ENCODE data around the gene ZDHHC7. TPM values are rescaled to one million over a fixed set of nuclear protein-coding genes. Genes with fewer than 3 reads are reported as not detected.
A peak's percentile ranks its signal among the peaks of the same experiment; 100 is the strongest.

Gene ZDHHC7
- total RNA-seq, 2 experiments from 2014 or later: 39.8 to 44.6 TPM

DNA sequence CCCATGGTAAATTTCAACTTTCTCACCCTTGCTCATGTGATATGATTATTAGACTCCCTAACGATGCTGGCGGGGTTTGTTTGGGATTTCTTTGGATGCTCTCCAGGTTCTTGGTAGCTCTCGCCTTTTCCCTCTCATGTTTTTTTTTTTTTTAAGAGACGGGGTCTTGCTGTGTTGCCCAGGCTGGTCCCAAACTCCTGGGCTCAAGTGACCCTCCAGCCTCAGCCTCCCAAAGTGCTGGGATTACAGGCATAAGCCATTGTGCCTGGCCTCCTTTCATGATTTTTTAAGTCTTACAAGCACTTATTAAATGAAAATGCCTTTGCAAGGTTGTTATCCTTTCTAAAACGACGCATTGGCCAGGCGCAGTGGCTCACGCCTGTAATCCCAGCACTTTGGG is 40.3 kb upstream of the ZDHHC7 start:
- Histone ChIP-seq H3K27ac (ENCODE audit: low read depth in 1 of 2, low read length in 2 of 2) (no peak overlapping the region), H3K36me3 (ENCODE audit: insufficient read depth, low read length) (no peaks in the 10 kb centered on the region), H3K4me1 (ENCODE audit: insufficient read depth, low read length) (peaks cover 37% of the 10 kb centered on the region), H3K9me3 (ENCODE audit: control insufficient read depth in 1 of 2, insufficient read depth in 1 of 2, low read length in 2 of 2) (no peaks in the 10 kb centered on the region), H3K27me3 (ENCODE audit: control insufficient read depth in 1 of 2, insufficient read depth in 2 of 2, low read length in 2 of 2) (no peaks in the 10 kb centered on the region), H3K4me3 (ENCODE audit: low read length) (no peak overlapping the region)
- Mint-ChIP-seq H3K4me3 (no peak overlapping the region), H3K36me3 (ENCODE audit: low read depth) (peaks cover 4% of the 10 kb centered on the region), H3K27ac (peak overlapping the region; percentile 28), H3K9me3 (no peaks in the 10 kb centered on the region), H3K4me1 (ENCODE audit: low read depth) (peaks cover 56% of the 10 kb centered on the region), H3K27me3 (no peaks in the 10 kb centered on the region)
- DNase-seq (no peak), ATAC-seq (ENCODE audit: poor library complexity) (no peak)
- ChIA-PET CTCF (no interaction called here), POLR2A (no interaction called here)
- intact Hi-C loops (cut with DNase I, micrococcal nuclease): no loop called here
- no peak for TF ChIP-seq CTCF (IDR thresholded peaks at IDR 0.05)

DNA sequence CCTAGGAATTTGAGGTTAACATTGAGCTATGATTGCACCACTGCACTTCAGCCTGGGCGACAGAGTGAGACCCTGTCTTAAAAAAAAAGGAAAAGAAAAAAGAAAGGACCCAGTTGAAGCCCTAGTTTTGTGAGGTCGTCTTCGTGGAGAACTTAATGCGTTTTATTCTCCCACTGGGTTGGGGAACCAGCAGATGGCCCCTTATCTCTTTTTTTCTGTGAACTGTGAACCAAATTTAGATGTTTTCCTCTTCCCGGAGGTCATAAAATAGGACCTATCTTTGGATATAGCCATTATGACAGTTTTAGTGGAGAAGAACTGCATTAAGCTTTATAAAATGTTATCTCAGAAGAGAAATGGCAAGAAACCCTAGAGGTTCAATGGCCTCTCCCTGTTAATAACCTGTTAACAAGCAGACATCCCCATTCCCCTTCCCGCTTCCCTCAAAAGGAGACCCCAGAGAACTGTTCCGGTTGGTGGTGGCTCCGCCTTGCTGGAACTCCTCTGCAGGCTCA is 39.8 kb upstream of the ZDHHC7 start:
- DNase-seq (no peak), ATAC-seq (ENCODE audit: poor library complexity) (no peak)
- peaks cover 56% of the 10 kb centered on the region for H3K4me1 Mint-ChIP-seq (ENCODE audit: low read depth)
- intact Hi-C loops (cut with DNase I, micrococcal nuclease): no loop called here
- no peak for TF ChIP-seq CTCF (IDR thresholded peaks at IDR 0.05)
- H3K4me3 ChIP-seq (ENCODE audit: low read length): no peak overlapping the region
- no peaks in the 10 kb centered on the region for H3K27me3 ChIP-seq (ENCODE audit: control insufficient read depth in 1 of 2, insufficient read depth in 2 of 2, low read length in 2 of 2)
- H3K4me3 Mint-ChIP-seq: no peak overlapping the region
- no peaks in the 10 kb centered on the region for H3K27me3 Mint-ChIP-seq
- ChIA-PET CTCF (no interaction called here), POLR2A (no interaction called here)
- H3K27ac ChIP-seq (ENCODE audit: low read depth in 1 of 2, low read length in 2 of 2): no peak overlapping the region
- no peaks in the 10 kb centered on the region for H3K36me3 ChIP-seq (ENCODE audit: insufficient read depth, low read length)
- H3K27ac Mint-ChIP-seq: peak overlapping the region; percentile 28
- H3K36me3 Mint-ChIP-seq (ENCODE audit: low read depth): peaks cover 4% of the 10 kb centered on the region
- H3K9me3 ChIP-seq (ENCODE audit: control insufficient read depth in 1 of 2, insufficient read depth in 1 of 2, low read length in 2 of 2): no peaks in the 10 kb centered on the region
- H3K4me1 ChIP-seq (ENCODE audit: insufficient read depth, low read length): peaks cover 32% of the 10 kb centered on the region
- no peaks in the 10 kb centered on the region for H3K9me3 Mint-ChIP-seq

DNA sequence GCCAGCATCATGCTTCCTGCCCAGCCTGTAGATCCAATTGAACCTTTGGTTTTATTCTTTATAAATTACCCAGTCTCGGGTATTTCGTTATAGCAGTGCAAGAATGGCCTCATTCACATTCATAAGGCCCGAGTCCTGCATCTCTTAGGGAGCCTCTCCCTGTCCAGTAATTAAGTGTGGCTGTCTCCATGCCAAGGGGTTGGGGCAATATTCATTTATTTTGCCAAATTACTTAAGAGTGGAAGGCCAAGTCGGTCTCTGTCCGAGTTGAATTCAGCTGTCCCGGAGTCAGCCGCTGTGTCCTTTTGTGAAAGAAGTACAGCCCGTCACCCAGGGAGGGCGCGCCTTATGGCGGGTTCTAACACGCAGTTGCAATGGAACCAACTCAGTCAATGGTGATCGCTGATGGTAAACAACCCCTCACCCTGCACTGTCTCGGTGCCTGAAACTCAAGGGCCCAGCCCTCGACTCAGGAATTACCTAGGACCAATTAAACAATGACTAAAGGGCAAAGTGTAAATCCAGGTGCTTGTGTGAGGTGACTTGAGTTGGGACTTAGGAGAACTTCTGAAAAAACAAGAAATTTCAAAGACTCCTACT is 38.5 kb upstream of the ZDHHC7 start:
- H3K27ac ChIP-seq (ENCODE audit: low read depth in 1 of 2, low read length in 2 of 2): no peak overlapping the region
- ChIA-PET CTCF (no interaction called here), POLR2A (no interaction called here)
- H3K4me3 ChIP-seq (ENCODE audit: low read length): no peak overlapping the region
- intact Hi-C loops (cut with DNase I, micrococcal nuclease): no loop called here
- Mint-ChIP-seq H3K27ac (peak overlapping the region; percentile 39), H3K36me3 (ENCODE audit: low read depth) (peaks cover 4% of the 10 kb centered on the region), H3K27me3 (no peaks in the 10 kb centered on the region), H3K4me1 (ENCODE audit: low read depth) (peaks cover 47% of the 10 kb centered on the region), H3K4me3 (peak overlapping the region; percentile 51), H3K9me3 (no peaks in the 10 kb centered on the region)
- H3K9me3 ChIP-seq (ENCODE audit: control insufficient read depth in 1 of 2, insufficient read depth in 1 of 2, low read length in 2 of 2): no peaks in the 10 kb centered on the region
- H3K27me3 ChIP-seq (ENCODE audit: control insufficient read depth in 1 of 2, insufficient read depth in 2 of 2, low read length in 2 of 2): no peaks in the 10 kb centered on the region
- TF ChIP-seq CTCF (IDR thresholded peaks at IDR 0.05): no peak
- ATAC-seq (ENCODE audit: poor library complexity) (no peak), DNase-seq (no peak)
- H3K4me1 ChIP-seq (ENCODE audit: insufficient read depth, low read length): peaks cover 25% of the 10 kb centered on the region
- H3K36me3 ChIP-seq (ENCODE audit: insufficient read depth, low read length): no peaks in the 10 kb centered on the region

Data from CD4-positive, alpha-beta T cell (primary cell).